ENCODE results near the gene TTC16.
A peak's percentile ranks its signal among the peaks of the same experiment; 100 is the strongest.

The TTC16 gene

DNA sequence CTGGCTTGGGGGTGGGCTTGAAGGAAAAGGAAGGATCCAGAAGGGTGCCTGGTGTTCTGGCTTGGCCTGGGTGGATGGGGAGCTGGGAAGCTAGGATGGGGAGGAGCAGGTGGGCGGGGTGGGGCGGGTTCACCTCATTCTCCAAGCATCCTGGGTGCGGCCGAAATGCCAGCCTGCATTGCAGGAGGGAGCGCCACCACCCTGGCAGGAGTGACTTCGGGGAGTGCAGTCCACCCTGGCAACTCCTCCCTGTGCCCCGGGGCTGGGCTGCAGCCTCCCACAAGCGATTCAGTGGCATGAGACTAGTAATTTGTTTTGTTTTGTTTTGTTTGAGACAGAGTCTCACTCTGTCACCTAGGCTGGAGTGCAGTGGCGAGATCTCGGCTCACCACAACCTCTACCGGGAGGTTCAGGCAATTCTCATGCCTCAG is 5.5 kb downstream of the TTC16 start:
- DNase-seq: no peak

DNA sequence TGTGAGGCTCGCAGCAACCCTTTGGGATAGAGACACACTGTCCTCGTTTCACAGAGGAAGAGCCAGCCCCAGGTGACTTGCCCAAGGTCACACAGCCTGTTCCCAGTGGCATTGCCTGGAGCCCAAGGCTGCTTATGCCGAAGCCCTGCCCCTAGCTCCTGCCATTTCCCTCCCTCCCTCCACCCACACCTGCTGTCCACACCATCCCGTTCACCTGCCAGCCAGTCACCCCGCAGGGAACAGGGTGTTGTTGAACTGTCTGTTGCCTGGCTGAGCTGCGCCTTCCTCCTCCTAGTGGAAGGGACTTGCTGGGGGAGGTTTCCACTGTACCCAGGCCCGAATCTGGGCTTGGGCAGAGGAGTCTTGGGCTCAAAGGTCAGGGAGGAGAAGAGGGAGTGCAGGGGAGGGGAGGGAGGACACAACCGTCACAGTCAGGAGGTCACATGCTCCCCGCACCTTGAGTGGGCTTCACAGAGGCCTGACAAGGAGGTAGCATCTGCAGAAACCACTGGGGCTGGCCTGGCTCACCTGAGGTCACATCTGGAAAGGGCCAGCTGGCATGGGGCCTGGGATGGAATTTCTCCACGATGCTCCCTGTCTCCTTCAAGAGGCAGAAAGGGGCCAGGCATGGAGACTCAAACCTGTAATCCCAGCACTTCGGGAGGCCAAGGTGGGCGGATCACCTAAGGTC is 6.3 kb downstream of the TTC16 start:
- DNase-seq: no peak

DNA sequence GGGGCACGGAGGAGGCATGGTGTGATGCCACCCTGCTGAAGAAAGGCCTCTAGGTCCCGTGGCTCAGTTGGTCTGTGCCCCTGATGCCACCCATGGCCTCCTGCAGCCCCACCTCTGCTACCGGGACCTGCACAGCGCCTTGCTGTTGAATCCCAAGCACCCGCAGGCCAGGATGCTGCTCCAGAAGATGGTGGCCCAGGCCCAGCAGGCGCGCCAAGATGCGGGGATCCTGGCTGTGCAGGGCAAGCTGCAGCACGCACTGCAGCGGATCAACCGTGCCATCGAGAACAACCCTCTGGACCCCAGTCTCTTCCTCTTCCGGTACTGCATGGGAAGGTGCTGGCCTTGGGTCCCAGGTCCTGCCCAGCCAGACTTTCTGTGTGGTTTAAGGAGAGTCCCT is 7.1 kb downstream of the TTC16 start:
- no peak for DNase-seq

DNA sequence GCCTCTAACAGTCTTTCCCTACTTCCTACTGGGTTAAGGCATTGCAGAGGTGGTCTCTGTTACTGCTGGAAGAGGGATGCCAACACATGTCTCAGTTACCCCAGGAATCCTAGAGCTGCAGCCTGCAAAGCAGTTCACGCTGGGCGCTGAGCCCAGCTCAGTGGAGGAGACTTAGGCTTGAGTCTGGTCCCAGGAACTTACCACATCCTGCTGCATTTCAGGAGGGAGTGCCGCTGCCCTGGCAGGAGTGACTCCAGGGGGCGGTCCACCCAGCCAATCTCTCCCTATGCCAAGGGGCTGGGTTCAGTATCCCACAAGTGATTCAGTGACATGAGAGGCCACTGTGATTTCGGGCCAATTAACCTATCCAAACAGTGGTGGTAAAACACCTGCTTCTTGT is 7.6 kb downstream of the TTC16 start:
- no peak for DNase-seq

DNA sequence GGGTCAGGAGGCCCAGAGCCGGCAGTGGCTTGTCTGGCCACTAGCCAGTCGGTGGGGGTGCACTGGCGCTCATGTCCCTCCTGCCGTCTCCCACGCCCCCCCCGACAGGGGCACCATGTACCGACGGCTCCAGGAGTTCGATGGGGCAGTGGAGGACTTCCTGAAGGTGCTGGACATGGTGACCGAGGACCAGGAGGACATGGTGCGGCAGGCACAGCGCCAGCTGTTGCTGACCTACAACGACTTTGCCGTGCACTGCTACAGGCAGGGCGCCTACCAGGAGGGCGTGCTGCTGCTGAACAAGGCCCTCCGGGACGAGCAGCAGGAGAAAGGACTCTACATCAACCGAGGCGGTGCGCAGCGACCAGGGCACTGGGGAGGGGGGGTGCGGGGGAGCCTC is 8.1 kb downstream of the TTC16 start:
- no peak for DNase-seq

DNA sequence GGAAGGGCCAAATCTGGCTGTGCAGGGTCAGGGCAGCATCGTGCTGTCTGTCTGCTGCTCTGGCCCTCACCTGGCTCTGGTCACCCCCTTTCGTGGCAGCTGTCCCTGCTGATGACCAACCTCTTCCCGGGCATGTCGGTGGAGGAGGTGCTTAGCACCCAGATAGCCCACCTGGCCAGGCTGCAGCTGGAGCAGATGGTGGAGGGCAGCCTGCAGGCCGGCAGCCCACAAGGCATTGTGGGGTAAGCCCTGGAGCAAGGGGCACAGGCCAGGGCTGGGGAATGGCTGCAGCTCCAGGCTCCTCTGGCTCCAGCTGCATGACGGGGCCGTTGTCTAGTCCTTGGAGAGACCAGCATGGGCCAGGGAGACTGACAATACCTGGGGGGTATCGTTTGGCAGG is 11.0 kb downstream of the TTC16 start:
- no peak for DNase-seq

DNA sequence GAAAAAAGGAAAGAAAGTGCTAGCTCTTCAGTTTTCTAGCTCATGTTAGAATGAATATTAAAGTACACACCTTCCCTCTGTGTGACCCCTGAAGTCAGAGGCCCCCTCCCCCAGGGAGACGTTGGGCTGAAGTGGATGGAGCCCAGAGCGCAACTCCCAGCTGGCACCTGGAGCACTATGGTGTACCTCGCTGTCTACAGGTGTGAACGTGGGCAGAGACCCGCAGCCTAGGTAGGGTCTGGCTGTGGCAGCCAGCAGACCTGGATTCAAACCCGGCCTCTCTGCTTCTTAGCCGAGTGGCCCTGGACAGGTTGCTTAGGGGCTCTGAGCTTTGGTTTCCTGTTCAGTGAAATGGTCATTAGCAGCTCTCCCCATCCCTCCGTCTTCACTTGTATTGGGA is 12.9 kb downstream of the TTC16 start:
- no peak for DNase-seq

DNA sequence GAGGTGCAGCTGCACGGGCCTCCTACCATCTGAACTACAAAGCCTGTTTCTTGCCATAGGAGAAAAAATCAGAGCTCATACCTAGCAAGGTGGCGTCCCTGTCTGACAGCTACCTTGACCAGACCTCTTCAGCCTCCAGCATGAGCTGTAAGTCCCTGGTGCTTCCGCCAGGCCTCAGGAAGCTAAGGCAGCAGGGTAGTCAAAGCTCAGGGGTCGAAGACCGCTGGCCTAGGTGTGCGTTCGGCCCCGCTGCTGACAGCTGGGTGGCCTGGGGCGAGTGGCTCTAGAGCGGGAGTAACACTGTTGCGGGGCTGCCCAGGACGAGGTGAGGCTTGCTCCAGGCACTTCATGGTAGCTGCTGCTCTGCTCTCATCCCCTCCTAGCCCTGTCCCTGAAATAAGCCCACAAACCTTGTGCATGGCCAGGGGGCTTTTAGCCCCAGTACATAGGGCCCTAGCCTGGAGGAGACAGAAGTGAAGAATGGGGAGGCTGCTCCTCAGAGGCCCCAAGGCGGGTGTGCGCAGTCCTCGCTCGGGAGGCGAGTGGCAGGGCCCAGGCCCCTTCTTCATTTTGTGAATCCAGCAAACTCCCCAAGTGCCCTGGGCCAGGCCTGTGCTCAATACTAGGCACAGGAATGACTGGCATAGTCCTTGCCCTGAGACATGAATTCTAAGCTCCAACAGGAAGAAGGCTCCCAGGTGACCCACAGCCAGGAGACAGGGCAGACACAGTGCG is 13.8 kb downstream of the TTC16 start:
- no peak for DNase-seq

DNA sequence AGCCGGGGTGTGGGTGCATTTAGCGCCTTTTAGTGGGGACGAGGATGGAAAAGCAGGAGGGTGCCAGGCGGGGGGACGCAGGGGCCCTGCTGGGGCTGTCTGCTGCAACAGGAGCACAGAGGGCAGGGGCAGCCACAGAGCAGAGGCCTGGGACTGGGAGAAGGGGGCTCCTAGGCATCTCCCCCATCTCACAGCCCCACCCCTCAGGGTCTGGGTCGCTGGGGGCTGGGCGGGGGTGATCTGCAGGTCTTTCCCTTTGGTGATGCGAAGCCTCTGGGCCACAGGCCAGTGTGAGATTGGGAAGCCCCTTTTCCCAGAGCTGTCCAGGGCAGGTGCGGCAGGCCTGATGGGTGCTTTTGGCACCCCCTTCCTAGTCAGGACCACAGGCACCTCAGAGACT is 14.4 kb downstream of the TTC16 start:
- DNase-seq: no peak

DNA sequence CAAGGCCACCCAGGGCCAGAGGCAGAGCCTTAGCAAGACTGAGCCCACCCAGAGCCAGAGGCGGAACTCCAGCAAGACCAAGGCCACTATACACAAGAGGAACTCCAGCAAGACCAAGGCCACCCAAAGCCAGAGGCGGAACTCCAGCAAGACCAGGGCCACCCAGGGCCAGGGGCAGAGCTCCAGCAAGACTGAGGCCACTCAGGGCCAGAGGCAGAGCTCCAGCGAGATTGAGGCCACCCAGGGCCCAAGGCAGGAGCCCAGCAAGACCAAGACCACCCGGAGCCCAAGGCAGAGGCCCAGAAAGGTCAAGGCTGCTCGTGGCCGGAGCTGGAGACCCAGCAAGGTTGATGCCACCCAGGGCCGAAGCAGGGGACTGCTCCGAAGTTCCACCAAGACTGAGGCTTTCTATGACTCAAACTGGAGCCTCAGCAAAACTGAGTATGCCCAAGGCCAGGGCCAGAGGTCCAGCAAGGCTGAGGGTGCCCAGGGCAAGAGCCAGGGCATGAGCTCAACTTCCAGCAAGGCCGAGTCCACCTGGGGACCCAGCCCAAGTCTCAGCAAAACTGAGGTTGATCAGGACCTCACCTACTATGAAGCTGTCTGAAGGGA is 15.0 kb downstream of the TTC16 start:
- no peak for DNase-seq

DNA sequence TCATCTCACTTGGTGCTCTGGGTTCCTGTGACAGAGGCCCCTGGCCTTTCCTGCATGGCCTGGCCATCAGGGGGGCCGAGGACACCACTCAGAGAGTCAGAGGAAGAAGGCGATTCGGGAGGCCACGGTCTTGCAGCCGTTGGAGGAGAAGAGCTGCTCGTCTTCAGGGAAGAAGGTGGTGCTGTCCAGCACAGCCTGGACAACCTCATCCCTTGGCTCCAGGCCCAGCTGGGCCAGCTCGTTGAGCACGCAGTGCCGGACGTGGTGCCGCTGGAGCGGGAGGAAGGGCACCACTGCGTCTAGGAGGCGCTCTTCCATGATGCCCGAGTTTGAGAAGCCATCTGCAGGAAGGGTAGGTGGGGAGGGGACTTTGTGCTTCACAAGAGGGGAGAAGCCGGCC is 16.1 kb downstream of the TTC16 start:
- no peak for DNase-seq

DNA sequence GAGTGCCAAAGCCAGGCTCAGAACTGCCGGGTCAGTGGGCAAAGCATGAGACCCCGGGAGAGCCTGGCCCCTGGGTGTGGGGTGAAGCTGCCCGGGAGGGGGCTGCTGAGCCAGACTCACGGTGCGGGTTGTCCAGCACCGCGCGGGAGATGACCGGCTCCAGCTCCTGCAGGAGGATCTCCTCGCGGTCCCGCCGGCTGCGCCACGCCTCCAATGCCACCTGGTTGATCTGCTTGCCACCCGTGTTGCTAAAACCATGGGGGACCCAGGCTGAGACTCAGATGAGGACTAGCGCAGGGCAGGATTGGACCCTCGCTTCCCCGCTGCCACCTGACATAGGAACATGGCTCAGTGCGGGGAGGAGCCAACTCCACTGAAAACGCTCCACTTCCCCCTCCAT is 16.6 kb downstream of the TTC16 start:
- no peak for DNase-seq

DNA sequence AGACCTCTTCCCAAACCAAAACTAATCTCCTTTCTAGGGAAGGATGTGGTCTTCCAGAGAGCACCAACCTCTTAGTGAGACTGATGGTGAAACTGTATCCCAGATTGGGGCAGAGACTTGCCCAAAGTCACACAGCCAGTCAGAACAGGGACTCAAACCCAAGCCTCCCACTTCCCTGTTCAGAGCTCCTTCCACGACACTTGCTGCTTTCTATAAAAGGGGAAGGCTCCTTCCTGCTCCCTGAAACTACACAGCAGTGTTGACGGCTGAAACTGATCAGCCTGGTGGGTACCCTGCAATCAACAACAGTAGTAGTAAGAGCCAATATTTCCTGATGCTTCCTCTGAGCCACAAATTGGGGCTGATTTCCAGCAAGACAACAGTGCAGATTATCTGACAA is 17.7 kb downstream of the TTC16 start:
- DNase-seq: no peak

DNA sequence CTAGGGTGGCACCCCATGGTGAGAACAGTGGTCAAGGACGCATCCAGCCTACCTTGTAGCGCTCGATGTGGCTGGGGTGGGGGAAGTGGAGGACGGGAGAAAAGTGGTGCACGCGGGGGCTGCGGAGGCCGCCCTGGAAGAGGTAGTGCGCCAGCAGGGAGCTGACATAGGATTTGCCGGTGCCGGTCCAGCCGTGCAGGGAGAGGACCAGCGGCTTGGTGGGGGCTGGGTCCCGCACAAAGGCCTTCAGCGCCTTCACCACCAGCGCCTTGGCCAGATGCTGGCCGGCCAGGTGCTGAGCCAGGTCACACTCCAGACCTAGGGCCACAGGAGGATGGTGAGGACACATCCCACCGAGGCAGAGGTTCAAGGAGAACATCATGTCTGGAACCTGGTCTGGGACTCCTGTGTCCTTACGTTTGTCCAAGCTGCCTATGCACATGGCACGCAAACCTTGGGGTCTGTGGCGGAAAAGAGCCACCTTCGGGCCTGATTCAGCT is 18.4 kb downstream of the TTC16 start:
- no peak for DNase-seq

DNA sequence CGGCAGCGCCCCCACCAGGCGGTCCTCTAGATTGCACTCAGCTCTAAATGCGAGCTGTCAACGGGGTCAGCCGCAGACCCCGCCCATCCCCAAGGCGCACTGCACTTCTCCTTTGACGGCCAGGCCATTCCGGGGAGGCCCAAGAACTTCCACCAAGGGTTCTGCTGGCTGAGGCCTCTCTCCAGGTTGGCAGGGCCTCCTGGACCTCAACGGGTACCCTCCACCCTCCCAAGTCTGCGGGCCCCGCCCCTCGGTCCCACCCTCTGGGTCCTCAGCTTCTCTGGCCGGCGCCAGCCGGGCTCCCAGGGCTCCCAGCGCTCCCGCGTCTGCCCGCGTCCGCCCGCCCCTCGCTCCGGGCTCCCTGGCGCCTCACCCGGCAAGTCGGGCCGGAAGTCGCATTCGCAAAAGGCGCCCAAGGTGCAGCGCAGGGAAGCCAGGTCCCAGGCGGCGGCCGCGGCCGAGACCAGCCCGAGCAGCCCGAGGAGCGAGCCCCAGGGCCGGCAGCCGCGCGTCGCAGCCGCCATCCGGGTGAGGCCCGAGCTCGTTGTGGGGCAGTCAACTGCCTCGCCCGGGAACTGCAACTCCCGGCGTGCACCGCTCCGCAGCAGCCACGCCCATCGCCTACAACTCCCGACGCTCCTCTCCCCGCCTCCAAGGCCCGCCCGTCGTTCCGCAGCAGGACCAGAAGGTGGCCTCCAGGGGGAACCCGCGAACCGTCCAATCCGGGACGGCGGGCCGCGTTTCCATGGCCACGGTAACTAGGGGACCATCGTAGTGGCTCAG is 19.1 kb downstream of the TTC16 start, which contains the start of gene TOR2A:
Gene TOR2A, minus strand, starts transcription at position 548 of the 783 bp plus-strand sequence. Its CDS starts 24 bp downstream, at position 524.
- peak; percentile 99 for DNase-seq

DNA sequence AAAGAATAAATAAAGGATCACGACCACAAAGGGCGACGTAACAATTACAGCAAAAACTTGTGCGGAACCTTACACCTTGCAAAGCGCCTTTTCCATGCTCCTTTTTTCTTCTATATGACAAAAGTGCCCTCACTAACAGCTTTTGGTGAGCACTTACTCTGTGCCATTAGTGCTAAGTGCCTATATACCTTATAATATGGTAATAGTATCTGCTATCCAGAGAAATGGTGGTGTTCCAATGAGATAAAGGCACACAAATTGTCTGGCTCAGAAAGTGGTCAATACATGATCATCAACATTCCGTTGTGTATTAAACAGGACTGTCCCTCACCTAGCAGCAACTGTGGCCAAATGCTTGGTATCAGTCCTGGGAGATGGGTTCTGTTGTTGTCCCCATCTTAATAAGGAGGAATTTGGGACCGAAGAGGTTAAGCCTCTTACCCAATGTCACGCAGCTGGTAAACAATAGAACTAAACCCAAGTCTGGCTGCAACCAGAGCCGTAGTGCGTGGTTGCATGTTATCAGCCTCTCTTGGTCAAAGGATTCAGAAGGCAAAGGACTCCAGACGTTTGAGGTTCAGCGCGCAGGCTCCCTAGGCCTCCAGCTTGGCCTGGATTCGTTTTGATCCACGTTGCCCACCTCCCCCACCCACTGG is 19.8 kb downstream of the TTC16 start:
- DNase-seq: no peak

DNA sequence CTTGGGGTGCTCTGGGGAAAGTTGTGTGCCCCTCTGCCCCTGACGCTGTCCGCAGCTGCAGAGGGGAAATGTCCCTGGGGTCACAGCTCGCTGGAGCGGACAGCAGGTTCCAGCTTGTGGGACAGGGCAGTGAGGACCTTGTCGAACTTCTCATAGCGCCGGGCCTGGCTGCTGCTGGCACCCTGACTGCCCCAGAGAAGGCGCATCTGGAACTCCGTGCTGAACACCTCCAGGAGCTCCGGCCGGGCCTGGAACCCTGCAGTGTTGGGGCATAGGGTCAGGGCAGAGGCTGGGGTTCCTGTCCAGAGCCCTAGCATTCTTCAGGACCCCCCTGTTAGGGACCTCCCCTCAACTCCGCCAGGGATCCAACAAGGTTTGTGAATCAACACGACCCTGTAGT is 22.8 kb downstream of the TTC16 start:
- no peak for DNase-seq

DNA sequence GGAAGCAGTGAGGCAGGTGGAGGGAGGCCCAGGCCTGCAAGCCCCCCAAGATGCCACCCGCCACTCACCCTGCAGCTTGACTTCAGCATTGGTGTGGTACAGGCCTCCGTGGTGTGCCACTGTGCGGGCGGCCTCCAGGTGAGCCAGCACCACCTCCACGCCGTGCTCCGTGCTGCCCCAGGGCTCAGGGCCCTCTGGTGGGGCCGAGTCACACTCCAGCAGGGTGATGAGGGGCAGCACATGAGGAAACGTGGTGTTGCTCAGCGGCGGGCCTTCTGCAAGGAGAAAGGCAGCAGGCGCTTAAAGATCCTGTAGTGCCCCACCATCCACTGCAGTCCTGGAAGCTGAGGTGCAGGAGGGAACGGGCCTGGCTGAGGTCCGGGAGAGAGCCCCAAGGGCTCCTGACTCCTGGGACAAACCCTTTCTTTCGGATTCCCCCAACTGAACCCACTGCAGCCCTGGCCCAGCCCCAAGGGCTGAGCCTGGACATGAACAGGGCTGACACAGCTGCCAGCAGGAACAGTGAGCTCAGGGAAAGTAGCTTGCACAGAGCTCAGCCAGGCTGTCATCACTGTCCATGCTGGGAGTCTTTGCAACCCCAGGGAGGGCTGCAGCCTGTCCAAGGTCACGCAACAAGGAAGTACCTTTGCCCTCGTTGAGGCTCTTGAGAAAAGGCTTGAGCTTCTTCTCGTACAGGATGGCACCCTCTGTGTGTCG is 23.9 kb downstream of the TTC16 start:
- no peak for DNase-seq

DNA sequence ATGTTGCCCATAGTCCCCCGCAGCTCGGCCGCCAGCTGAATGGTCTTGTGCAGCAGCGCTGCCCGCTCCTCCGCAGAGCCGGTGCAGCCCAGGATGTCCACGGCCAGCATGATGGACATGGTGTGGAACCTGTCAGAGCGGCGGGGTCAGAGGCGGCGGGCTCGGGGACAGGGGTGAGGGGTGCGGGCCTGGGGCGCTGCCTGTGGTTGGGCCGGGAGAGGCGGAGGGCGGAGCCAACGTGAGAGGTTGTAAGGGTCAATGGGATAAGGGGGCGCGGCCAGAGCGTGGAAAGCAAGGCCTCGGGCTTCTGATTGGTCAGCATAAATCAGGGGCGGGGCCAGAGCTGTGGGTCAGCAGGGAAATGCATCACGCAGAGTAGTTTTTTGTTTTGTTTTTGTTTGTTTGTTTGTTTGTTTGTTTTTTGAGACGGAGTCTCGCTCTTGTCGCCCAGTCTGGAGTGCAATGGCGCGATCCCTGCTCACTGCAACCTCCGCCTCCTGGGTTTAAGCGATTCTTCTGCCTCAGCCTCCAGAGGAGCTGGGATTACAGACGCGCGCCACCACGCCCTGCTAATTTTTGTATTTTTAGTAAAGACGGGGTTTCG is 26.1 kb downstream of the TTC16 start:
- DNase-seq: no peak

DNA sequence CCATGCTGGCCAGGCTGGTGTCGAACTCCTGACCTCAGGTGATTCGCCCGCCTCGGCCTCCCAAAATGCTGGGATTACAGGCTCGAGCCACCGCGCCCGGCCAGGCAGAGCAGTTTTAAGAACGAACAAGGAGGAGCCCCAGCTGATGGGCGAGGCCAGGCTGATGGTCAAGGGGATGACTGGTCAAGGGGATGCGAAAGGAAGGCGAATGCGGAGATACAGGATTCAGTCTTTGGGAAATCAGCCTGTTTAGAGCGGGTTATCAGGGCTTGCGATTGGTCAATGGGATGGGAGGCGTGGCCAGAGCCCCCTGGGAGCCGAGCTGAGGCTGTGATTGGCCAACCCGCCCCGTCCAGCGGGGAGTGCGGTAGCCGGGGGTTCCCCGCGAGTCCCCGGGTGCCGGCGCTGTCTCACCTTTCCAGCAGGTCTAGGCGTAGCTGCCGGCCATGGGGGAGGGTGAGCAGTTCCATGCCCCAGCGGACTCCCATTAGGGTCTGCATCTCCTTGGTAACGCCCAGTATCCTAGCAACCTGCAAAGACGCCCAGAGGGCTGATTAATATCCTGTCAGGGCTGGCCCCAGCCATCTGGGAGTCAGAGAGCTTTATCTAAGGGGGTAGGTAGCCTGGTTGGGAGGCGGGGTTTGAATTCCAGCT is 26.7 kb downstream of the TTC16 start:
- no peak for DNase-seq

All from activated T-cell treated with anti-CD3 and anti-CD28 coated beads, Interleukin-2, amount 50 U/mL, for 1 hour (primary cell).